ENCODE results near the gene RBM25. TPM values are rescaled to one million over a fixed set of nuclear protein-coding genes. Genes with fewer than 3 reads are reported as not detected.
"Not testable (repeated sequence)": the region's sequence is repeated elsewhere in the genome, so short reads cannot be mapped to it uniquely, and the experiment has no call there.

Gene RBM25
- polyA plus RNA-seq (ENCODE audit: insufficient read length in 3 of 3) = 100 to 1,000 TPM; 147 to 188 (median 182) TPM
- long read RNA-seq, donor 1, full-length matches to known transcripts = 9 of 54 reads
- long read RNA-seq, donor 1, partial matches to known transcripts = 45 of 54 reads
- long read RNA-seq, donor 1, other reads (novel, unspliced or antisense) = 0 of 54 reads
- long read RNA-seq, donor 2, full-length matches to known transcripts = 14 of 14 reads
- long read RNA-seq, donor 2, partial matches to known transcripts = 0 of 14 reads
- long read RNA-seq, donor 2, other reads (novel, unspliced or antisense) = 0 of 14 reads
- long read RNA-seq, donor 3, full-length matches to known transcripts = 10 of 108 reads
- long read RNA-seq, donor 3, partial matches to known transcripts = 98 of 108 reads
- long read RNA-seq, donor 3, other reads (novel, unspliced or antisense) = 0 of 108 reads
- long read RNA-seq, donor 4, full-length matches to known transcripts = 14 of 31 reads
- long read RNA-seq, donor 4, partial matches to known transcripts = 17 of 31 reads
- long read RNA-seq, donor 4, other reads (novel, unspliced or antisense) = 0 of 31 reads
- long read RNA-seq, donor 5, partial matches to known transcripts = 35 of 40 reads
- long read RNA-seq, donor 5, other reads (novel, unspliced or antisense) = 0 of 40 reads
- long read RNA-seq, donor 6, full-length matches to known transcripts = 20 of 65 reads
- long read RNA-seq, donor 6, partial matches to known transcripts = 45 of 65 reads
- long read RNA-seq, donor 6, other reads (novel, unspliced or antisense) = 0 of 65 reads
- long read RNA-seq, donor 7, full-length matches to known transcripts = 9 of 30 reads
- long read RNA-seq, donor 7, partial matches to known transcripts = 21 of 30 reads
- long read RNA-seq, donor 7, other reads (novel, unspliced or antisense) = 0 of 30 reads
- long read RNA-seq, donor 8, full-length matches to known transcripts = 7 of 7 reads
- long read RNA-seq, donor 8, partial matches to known transcripts = 0 of 7 reads
- long read RNA-seq, donor 8, other reads (novel, unspliced or antisense) = 0 of 7 reads
- long read RNA-seq, donor 9, full-length matches to known transcripts = 11 of 59 reads
- long read RNA-seq, donor 9, partial matches to known transcripts = 48 of 59 reads
- long read RNA-seq, donor 9, other reads (novel, unspliced or antisense) = 0 of 59 reads
- long read RNA-seq, donor 10, full-length matches to known transcripts = 17 of 45 reads
- long read RNA-seq, donor 10, partial matches to known transcripts = 28 of 45 reads
- long read RNA-seq, donor 10, other reads (novel, unspliced or antisense) = 0 of 45 reads
- long read RNA-seq, donor 11, transcript RBM25-203 (9 exons, 2,470 nt) = major isoform, 6 of 29 reads
- long read RNA-seq, donor 11, partial matches to known transcripts = 20 of 29 reads
- long read RNA-seq, donor 11, other reads (novel, unspliced or antisense) = 0 of 29 reads
- long read RNA-seq, donor 12, full-length matches to known transcripts = 17 of 46 reads
- long read RNA-seq, donor 12, partial matches to known transcripts = 29 of 46 reads
- long read RNA-seq, donor 12, other reads (novel, unspliced or antisense) = 0 of 46 reads
- long read RNA-seq, donor 13, full-length matches to known transcripts = 10 of 95 reads
- long read RNA-seq, donor 13, partial matches to known transcripts = 85 of 95 reads
- long read RNA-seq, donor 13, other reads (novel, unspliced or antisense) = 0 of 95 reads
- long read RNA-seq, donor 14 = 0 reads
- long read RNA-seq, donor 15 = 0 reads
- long read RNA-seq, donor 16, full-length matches to known transcripts = 5 of 19 reads
- long read RNA-seq, donor 16, partial matches to known transcripts = 14 of 19 reads
- long read RNA-seq, donor 16, other reads (novel, unspliced or antisense) = 0 of 19 reads

DNA sequence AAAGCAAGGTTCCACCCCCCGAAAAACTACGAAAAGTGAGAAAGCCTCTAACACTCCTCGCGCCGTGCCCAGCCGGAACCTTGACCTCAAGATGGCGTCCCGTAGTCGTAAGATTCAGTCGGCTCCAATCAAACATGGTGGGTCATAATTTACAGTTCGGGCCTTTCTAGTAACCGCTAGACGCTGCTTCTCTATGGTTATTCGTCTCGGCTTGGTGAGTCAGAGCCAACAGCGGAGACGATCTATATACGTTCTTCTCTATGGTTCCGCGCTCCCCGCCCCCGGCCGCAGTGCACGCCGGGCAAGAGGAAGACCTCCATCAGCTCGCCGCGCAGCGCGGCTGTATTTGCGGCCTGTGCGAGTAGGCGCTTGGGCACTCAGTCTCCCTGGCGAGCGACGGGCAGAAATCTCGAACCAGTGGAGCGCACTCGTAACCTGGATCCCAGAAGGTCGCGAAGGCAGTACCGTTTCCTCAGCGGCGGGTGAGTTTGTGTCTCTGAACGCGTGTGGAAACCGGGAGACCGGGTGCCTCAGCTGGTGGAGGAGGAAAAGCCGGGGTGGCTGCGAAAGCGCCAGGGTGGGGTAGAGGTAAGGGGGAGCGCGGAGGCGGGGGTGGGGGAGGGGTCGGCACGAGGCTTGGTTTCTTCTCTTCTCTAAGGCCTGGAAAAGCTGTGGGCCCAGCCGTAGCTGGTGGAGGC lies at the start of gene RBM25:
Gene RBM25 (plus strand): TSS at position 311 of the 698 bp plus-strand sequence. CDS start 13,108 bp downstream, outside the sequence.
- DNase-seq = peak; percentile 99

DNA sequence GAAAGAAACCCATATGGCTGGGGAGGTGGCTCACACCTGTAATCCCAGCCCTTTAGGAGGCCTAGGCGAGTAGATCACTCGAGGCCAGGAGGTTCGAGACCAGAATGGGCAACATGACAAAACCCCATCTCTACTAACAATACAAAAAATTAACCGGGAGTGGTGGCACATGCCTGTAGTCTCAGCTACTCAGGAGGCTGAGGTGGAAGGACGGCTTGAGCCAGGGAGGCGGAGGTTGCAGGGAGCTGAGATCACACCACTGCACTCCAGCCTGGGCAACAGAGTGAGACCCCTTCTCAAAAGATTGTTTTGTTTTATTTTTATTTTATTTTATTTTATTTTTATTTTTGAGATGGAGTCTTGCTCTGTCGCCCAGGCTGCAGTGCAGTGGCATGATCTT lies 47.1 kb upstream of the RBM25 start:
- DNase-seq = not testable (repeated sequence)

DNA sequence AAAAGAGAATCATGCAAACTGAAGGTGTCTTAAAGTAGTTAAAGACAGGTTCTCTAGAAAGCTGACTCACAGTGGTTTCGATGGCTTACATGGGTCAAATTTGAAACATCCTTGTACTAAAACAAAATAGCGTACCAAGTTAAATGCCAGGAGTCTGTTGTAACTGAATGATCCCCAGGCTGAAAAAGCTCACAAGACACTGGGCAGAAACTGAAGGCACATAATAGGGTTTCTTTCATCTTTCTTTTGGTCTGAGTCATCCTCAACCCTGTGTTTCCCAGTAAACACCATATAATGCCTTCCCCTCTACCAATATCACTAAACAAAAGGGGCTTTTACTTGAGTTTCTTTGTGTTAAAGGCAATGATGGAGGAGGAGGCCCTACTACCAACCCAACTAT lies 44.2 kb upstream of the RBM25 start:
- no peak for DNase-seq

DNA sequence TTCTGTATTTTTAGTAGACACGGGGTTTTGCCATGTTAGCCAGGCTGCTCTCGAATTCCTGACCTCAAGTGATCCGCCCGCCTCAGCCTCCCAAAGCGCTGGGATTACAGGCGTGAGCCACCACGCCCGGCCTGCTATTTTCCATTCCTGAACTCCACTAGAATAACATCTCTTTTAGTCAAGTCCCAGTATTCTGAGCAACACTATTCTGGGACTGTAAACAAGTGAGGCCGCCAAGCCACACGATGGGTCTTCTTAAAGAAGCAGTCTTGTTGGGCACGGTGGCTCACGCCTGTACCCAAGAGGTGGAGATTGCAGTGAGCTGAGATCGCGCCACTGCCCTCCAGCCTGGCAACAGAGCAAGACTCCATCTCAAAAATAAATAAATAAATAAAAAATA lies 42.8 kb upstream of the RBM25 start:
- DNase-seq = not testable (repeated sequence)

DNA sequence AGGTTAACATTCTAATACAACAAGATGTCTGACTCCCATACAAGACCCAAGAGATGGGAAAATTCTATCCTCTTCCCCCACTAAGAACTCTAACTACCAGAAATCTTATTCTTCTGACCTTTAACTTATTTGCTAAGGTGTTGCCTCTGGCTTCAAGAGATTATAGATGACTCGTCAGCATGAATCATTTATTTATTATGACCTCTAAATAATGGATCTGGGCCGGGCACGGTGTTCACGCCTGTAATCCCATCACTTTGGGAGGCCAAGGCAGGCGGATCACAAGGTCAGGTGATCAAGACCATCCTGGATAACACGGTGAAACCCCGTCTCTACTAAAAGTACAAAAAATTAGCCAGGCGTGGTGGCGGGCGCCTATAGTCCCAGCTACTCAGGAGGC lies 42.3 kb upstream of the RBM25 start:
- not testable (repeated sequence) for DNase-seq

DNA sequence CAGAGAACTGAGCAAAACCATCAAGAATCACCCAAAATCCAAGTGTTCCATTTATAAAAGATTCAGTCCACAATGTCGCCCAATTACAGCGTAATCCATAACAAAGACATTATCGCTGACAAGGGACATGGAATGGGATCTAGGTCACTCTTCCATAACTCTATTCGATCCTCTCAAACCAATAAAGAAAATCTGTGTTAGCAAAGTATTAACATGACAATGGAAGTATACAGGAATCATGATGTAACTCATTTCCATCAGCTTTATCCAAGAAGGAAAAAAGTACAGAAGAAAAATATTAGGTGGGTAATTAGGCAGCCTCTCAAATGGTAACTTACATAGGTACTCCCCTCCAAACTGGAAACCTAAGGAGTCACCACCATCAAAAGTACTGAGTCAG lies 36.3 kb upstream of the RBM25 start:
- no peak for DNase-seq

DNA sequence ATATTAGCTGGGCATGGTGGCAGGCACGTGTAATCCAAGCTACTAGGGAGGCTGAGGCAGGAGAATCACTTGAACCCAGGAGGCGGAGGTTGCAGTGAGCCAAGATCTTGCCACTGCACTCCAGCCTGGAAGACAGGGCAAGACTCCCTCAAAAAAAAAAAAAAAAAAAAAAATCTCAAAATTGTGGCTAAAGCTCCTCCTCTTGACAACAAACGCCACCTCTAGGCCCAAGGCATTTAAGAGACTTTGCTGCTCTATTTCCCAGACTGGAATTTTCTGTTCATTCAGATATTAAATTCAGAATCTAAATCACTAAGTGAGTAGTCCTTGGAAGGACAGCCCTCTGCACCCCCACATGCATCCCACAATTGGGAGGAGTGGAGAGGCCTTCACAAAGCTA lies 32.8 kb upstream of the RBM25 start:
- DNase-seq = no peak

DNA sequence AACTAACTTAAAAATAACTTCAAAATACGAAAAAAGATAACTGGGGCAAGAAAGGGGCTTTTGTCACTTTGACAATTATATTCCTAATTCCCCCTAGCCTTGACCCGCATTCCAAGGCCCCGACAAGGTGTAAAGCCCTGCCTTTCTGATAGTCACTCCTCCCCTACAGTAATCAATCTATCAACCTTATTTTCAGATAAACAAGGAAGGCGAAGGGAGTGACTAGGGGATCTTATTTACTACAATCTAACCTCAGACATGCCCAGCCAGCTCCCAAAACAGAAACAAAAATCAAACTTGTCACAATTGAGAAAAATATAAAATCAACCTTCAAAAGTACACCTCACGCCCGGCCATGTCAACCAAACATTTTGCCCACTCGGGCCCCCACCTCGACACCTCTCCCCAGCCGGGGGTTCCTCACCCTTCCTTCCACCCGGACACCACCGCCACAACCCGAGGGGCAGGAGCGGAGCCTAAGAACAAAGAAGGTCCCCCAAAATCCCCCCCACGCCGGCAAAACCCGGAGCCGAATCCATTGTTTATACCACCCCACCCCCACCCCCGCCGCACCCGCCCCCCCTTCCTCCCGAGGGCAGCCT lies 32.0 kb upstream of the RBM25 start:
- no peak for DNase-seq

DNA sequence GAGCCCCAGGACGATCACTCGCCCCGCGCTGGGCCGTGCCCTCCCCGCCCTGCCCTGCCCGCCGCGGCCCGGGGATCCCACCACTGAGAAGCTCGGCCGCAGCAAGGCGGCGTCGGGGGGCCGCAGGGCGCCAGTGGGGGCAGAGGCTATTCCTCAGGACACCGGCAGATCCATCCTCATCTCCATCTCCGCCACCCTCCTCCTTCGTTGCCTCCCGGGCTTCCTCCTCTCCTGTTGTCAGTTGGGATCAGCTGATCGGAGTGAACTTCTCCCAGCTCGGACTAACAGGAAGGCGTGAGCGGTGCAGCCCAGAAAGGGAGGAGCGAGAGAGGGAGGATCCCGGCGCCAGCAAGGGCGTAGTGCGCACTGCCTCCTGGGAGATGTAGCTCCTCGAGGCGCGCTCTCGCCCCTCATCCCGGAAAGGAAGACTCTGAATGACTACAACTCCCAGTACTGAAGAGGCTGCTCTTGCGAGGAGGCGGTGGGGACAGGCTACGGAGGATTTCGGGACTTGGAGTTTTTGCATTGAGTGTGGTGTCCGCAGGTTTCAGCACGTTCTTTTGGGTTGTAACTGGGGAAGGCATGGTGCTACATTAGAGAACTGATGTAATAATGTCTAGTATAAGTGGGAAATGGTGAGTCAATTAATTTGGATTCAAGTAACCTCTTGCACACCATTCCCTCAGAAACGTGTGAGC lies 31.3 kb upstream of the RBM25 start, which contains the start of gene ZFYVE1:
Gene ZFYVE1 (minus strand): TSS at position 262 of the 698 bp plus-strand sequence. CDS start 2,598 bp downstream, outside the sequence.
- DNase-seq = peak; percentile 98

DNA sequence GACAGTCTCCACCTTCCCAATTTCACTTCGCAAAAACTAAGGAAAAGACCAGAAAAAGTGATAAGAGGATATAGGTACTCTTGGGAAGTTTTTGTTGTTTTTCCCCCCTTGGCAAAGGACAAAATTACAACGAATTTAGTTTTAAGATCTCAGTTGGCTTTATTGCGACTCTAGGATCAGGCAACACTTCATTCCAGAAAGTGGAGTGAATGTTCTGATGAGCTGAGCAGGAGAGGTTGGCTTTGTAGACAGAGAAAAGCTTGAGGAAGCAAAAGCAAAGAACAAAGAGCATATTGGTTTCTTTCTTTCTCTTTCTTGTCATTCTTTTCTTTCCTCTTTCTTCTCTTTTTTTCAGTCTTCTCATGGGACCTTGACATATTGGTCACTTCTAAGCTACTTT lies 30.8 kb upstream of the RBM25 start:
- DNase-seq = no peak

DNA sequence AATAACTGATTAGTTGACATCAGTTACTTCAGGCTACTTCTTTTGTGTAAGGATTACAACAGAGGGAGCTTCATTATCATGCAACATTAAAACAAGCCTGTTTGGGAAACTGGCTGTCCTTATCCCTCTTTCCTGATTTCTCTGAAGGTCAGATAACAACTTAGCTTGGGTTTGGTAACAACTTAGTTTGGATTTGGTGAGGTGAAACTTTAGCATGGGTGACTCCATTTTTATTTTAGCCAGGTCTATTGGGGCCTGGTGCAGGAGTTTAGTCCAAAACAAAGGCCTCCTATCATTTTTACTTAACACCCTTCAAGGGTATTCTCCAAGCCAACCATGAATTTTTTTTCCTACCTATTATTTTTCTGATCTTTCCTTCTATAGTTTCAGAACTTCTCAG lies 30.4 kb upstream of the RBM25 start:
- DNase-seq = no peak

DNA sequence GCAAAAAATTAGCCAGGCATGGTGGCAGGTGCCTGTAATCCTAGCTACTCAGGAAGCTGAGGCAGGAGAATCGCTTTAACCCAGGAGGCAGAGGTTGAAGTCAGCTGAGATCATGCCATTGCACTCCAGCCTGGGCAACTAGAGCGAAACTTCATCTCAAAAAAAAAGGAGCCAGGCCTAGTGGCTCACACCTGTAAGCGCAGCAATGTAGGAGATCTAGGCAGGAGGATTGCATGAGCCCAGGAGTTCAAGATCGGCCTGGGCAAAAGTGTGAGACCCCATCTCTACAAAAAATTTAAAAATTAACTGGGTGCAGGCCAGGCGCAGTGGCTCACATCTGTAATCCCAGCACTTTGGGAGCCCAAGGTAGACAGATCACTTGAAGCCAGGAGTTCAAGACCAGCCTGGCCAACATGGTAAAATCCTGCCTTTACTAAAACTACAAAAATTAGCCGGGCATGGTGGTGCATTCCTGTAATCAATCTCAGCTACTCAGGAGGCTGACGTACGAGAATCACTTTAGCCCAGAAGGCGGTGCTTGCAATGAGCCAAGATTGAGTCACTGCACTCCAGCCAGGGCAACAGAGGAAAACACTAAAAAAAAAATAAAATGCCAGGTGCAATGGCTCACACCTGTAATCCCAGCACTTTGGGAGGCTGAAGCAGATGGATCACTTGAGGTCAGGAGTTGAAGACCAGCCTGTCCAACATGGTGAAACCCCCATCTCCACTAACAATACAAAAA lies 21.5 kb upstream of the RBM25 start:
- not testable (repeated sequence) for DNase-seq

DNA sequence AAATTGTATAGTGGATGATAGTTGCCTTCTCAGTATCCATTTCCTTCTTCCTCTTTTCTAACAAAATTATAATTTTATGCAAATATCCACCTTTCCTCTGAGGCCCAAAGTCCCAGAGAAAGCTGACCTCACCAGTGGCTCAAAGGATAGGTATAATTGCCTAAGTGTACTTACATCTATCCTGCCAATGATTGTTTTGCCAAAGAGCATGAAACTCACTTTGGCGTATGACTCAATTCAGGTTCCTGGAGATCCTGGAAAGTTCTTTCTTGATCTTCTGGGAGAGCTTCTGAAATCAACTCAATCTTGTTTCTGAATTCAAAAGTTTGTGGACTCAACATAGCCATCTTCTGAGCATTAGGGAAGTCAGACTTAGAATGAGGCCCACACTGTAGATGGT lies 10.5 kb upstream of the RBM25 start:
- DNase-seq = no peak

DNA sequence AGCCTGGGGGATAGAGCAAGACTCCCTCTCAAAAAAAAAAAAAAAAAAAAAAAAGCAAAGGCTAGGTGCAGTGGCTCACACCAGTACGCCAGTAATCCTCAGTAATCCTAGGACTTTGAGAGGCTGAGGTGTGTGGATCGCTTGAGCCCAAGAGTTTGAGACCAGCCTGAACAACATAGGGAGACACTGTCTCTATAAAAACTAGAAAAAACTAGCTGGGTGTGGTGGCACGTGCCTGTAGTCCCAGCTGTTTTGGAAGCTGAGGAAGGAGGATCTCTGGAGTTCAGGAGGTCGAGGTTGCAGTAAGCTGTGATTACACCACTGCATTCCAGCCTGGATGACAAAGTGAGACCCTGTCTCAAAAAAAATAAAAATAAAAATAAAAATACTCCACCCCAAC lies 8.9 kb upstream of the RBM25 start:
- no peak for DNase-seq

DNA sequence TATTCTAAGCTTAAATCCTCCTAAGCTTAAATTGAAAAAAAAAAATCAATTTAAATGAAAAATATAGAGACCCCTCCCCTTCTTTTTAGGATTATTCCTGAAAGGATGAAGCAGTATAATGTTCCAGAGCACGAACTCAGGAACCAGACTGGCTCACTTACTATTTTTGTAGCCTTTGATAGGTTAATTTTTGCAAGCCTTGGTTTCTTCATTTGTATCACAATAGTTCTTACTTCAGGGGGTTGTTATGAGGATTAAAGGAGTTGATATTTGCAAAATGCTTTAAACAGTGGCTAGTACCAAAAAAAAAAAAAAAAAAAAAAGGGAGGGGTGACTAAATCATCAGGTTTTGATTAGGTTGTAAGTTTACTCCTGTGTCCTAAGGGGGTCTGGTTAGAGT lies 3.1 kb upstream of the RBM25 start:
- no peak for DNase-seq

DNA sequence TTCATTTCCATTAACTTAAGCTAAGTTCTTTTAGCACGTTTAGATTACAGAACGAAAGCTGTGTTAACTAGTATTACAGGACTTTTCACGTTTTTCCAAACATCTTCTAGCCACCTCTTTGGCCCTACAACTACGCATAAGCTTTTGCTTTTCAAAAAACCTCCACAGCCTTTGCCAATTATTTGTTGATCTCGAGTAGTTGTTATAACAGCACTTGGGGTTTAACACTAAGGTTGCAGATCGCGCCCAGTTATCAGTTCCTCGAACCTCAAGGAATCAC lies 450 bp upstream of the RBM25 start:
- no peak for DNase-seq

DNA sequence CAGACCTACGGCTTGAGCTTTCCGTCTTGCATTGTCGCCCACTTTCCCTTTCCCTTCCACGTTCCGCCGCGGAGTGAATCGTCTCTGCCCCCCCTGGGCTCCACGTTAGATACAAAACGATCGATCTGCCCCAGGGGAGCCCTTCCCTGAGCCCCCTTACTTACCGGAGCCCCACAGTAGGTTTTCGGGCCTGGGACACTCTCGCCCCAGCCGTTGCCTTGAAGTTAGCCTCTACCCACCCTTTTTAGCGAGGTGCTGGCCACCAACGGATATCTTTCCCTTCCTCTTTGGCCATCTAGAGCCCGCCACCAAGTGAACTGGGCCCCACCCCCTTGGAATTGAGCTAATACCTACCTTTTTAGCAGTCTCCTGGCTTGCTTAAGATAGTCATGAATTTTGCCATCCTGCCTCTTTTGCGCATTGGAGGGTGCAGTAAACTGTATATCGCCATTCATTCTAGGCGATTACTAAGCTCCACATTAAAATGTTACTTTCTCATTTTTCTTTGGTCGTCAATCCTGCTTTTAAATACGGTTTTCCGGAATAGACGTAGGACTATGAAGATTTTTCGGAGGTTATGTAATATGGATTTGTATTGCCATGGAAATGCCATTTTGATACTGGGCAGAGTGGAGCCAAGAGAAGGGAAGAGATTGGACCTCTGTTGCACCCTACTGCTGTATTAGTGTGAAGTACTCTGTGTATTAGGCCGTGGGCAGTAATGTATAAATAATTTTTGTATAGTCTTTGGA lies 764 bp downstream of the RBM25 start:
- peak; percentile 24 for DNase-seq

DNA sequence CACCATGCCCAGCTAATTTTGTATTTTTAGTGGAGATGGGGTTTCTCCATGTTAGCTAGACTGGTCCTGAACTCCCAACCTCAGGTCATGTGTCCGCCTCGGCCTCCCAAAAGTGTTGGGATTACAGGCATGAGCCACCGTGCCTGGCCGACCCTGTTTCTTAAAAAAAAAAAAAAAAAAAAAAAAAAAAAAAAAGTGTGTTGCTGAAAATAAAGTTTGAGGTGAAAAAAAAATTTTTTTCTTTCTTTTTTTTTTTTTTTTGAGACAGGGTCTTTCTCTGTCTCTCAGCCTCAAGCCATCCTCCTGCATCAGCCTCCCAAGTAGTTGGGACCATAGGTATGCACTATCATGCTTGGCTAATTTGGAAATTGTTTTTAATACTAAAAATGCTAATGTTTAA lies 11.3 kb downstream of the RBM25 start:
- no peak for DNase-seq
